OCI-LY7 (cell line): ENCODE results near the gene UBE2A.

Source experiments
- EZH2phosphoT487 ChIP-seq: fragments of 200-600 bp; sonication (generic); IDR thresholded peaks from 2 replicates; pipeline ENCODE4 v1.6.1; 2018; ENCODE audit warnings: low read depth, borderline replicate concordance, mild to moderate bottlenecking, mixed run types, antibody characterized with exemption, low read length, moderate library complexity, mixed read lengths
- TF ChIP-seq, protein P1 (sequence below): fragments of 200-600 bp; sonication (generic); conservative IDR thresholded peaks from 2 replicates; pipeline ENCODE4 v1.5.1; 2014; ENCODE audit warnings: mild to moderate bottlenecking, antibody characterized with exemption, low read length, moderate library complexity, mixed read lengths

DNA sequence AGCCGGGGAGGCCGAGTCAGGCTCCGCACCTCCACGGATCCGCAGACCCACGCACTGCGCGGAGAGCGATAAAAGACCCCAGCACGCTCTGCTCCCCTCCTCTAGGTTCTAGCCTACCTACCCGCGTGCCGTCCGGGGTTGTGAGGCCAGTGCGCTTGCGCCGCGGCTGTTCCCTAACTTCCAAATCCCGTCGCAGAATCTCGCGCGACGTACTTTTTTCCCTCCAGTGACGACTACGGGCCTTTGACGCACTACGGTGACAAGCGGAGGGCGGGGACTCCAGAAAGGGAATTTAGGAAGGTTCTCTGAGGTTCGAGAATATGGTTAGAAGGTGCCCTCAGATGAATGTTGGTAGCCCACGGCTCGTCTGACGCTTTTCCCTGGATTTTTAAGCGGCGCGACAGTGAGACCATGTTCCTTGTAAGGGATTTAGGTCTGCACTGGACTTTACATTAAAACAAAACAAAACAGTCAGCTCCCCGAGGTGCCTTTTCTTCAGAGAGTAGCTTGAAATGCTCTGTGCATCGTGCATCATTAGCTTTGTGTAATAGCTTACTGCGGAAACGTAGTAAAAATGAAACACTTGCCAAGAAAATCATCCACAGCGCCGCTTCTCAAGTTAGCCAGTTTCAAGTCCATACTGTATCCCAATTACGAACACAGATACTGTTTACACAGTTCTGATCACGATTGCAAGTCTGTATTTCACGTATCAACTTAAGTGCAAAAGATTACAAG is 32.1 kb downstream of the UBE2A start, which contains the start of gene NKRF:
- TF ChIP-seq, protein P1, sequence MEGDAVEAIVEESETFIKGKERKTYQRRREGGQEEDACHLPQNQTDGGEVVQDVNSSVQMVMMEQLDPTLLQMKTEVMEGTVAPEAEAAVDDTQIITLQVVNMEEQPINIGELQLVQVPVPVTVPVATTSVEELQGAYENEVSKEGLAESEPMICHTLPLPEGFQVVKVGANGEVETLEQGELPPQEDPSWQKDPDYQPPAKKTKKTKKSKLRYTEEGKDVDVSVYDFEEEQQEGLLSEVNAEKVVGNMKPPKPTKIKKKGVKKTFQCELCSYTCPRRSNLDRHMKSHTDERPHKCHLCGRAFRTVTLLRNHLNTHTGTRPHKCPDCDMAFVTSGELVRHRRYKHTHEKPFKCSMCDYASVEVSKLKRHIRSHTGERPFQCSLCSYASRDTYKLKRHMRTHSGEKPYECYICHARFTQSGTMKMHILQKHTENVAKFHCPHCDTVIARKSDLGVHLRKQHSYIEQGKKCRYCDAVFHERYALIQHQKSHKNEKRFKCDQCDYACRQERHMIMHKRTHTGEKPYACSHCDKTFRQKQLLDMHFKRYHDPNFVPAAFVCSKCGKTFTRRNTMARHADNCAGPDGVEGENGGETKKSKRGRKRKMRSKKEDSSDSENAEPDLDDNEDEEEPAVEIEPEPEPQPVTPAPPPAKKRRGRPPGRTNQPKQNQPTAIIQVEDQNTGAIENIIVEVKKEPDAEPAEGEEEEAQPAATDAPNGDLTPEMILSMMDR, result no peak
- TF ChIP-seq EZH2phosphoT487, result no peak
